Spleen (tissue), 7 donors: ENCODE results near the gene ACAN.

Experiments
- CTCF ChIP-seq, 11 experiments: fragments of 200-600 bp in 7 of 11; fragments of 450-650 bp in 4 of 11; sonication (generic) in 4 of 11; IDR thresholded peaks in 8 of 11; conservative IDR thresholded peaks in 3 of 11; 1 replicate in 7 of 11; 2 replicates in 4 of 11; pipeline versions ENCODE4 v1.4.0 to v1.8.0; 2016 to 2021; ENCODE audit warnings: antibody characterized with exemption in 11 of 11, inconsistent platforms in 4 of 11, mild to moderate bottlenecking in 1 of 11
- POLR2A ChIP-seq, 3 donors: fragments of 450-650 bp; IDR thresholded peaks; one replicate each; pipeline ENCODE4 v1.5.1; 2017; ENCODE audit warnings: antibody characterized with exemption in 3 of 3, mild to moderate bottlenecking in 1 of 3
- POLR2AphosphoS5 ChIP-seq, 3 donors: sonication (generic); formaldehyde crosslinking; IDR thresholded peaks; one replicate each; pipeline ENCODE4 v1.5.1; 2017; ENCODE audit warnings: antibody characterized with exemption in 3 of 3
- donor health status: DM: no; HTN: no; CAD: no; lungs with moderate emphysema.
- donor health status: DM: no; HTN: no; CAD: no.
- donor health status: DM: no; HTN: no; CAD: no.

GRCh38 chr15:88842156-88842555 lies 38.9 kb downstream of the ACAN start:
- no peak for TF ChIP-seq CTCF (IDR thresholded peaks at IDR 0.05 in 8 of 11, conservative IDR thresholded peaks at IDR 0.05 in 3 of 11)
- TF ChIP-seq POLR2A (IDR thresholded peaks at IDR 0.05) = no peak
- no peak for TF ChIP-seq POLR2AphosphoS5 (IDR thresholded peaks at IDR 0.05)
